ENCODE measurements around the gene UBQLN3. TPM values are rescaled to one million over a fixed set of nuclear protein-coding genes. Genes with fewer than 3 reads are reported as not detected.

UBQLN3 gene
- total RNA-seq, 5 donors from 2014 or later (not counting 1 experiment from before 2014, with no cell fraction given) = 0.16 to 0.37 (median 0.25) TPM; not detected in 2

- Mint-ChIP-seq H3K27me3 (peaks cover 7 to 9% of the 10 kb centered on the region in 2 donors), H3K4me3 (no peak overlapping the region), H3K36me3 (no peaks in the 10 kb centered on the region), H3K27ac (no peak overlapping the region), H3K4me1 (no peaks in the 10 kb centered on the region), H3K9me3 (no peaks in the 10 kb centered on the region)
- H3K4me3 ChIP-seq (ENCODE audit: control insufficient read depth in 1 of 2, extremely low read depth in 1 of 2, low read length in 1 of 2) = no peak overlapping the region
- WGBS (ENCODE audit: insufficient coverage) = over 99% methylated on average over 8 of the region's 8 CpGs
- H3K36me3 ChIP-seq (ENCODE audit: control insufficient read depth in 2 of 2, extremely low read depth in 1 of 2, insufficient read depth in 1 of 2, low read length in 1 of 2) = no peaks in the 10 kb centered on the region
- ATAC-seq (replicated peaks in 1 of 4) = no peak
- no peak overlapping the region for H3K27ac ChIP-seq (ENCODE audit: low read length)
- H3K9me3 ChIP-seq = no peaks in the 10 kb centered on the region
- ChIA-PET CTCF (no interaction called here), POLR2A (no interaction called here)
- no peak for DNase-seq
- peaks cover 0 to 12% of the 10 kb centered on the region in 2 experiments for H3K27me3 ChIP-seq (replicated peaks in 1 of 2; ENCODE audit: control insufficient read depth in 2 of 2, extremely low read depth in 1 of 2, insufficient read depth in 2 of 2, low read length in 1 of 2)
- H3K4me1 ChIP-seq (ENCODE audit: control insufficient read depth in 1 of 2, extremely low read depth in 1 of 2, insufficient read depth in 2 of 2, low read length in 2 of 2) = no peaks in the 10 kb centered on the region
Measured at GRCh38 chr11:5508605-5509004, 1.2 kb downstream of the UBQLN3 start.

DNA sequence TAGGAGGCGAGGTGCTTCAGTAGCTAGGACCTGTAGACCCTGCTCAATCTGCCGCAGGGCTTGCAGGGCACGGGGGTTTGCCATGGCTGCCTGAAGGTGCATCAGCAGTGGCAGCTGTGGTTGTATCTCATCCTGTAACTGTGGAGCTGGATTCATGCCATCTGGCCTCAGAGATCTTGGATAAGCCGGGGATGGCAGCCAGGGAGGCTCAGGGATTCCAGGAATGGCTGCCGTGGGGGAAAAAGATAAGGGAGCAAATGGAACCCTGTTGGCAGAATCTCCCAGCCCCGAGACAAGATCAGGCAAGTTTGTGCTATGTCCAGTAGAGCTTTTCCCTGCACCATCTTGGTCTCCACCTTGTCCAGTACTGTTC, 1.8 kb downstream of the UBQLN3 start:
- H3K27me3 ChIP-seq (replicated peaks in 1 of 2; ENCODE audit: control insufficient read depth in 2 of 2, extremely low read depth in 1 of 2, insufficient read depth in 2 of 2, low read length in 1 of 2) = peaks cover 0 to 12% of the 10 kb centered on the region in 2 experiments
- H3K4me3 Mint-ChIP-seq = no peak overlapping the region
- ATAC-seq (replicated peaks in 1 of 4) = no peak
- no peaks in the 10 kb centered on the region for H3K9me3 ChIP-seq
- no peaks in the 10 kb centered on the region for H3K36me3 Mint-ChIP-seq
- H3K27me3 Mint-ChIP-seq = peaks cover 7 to 9% of the 10 kb centered on the region in 2 donors
- DNase-seq = no peak
- no peaks in the 10 kb centered on the region for H3K36me3 ChIP-seq (ENCODE audit: control insufficient read depth in 2 of 2, extremely low read depth in 1 of 2, insufficient read depth in 1 of 2, low read length in 1 of 2)
- CTCF ChIA-PET = no interaction called here
- WGBS (ENCODE audit: insufficient coverage) = 94% methylated on average over 4 of the region's 6 CpGs
- no peak overlapping the region for H3K4me3 ChIP-seq (ENCODE audit: control insufficient read depth in 1 of 2, extremely low read depth in 1 of 2, low read length in 1 of 2)
- H3K4me1 Mint-ChIP-seq = no peaks in the 10 kb centered on the region
- no peak overlapping the region for H3K27ac ChIP-seq (ENCODE audit: low read length)
- H3K4me1 ChIP-seq (ENCODE audit: control insufficient read depth in 1 of 2, extremely low read depth in 1 of 2, insufficient read depth in 2 of 2, low read length in 2 of 2) = no peaks in the 10 kb centered on the region
- POLR2A ChIA-PET = no interaction called here
- H3K27ac Mint-ChIP-seq = no peak overlapping the region
- no peaks in the 10 kb centered on the region for H3K9me3 Mint-ChIP-seq

GRCh38 chr11:5507177-5507932, 2.4 kb downstream of the UBQLN3 start:
- ChIA-PET POLR2A (no interaction called here), CTCF (no interaction called here)
- Histone ChIP-seq H3K27me3 (replicated peaks in 1 of 2; ENCODE audit: control insufficient read depth in 2 of 2, extremely low read depth in 1 of 2, insufficient read depth in 2 of 2, low read length in 1 of 2) (peaks cover 0 to 12% of the 10 kb centered on the region in 2 experiments), H3K4me3 (ENCODE audit: control insufficient read depth in 1 of 2, extremely low read depth in 1 of 2, low read length in 1 of 2) (no peak overlapping the region), H3K9me3 (no peaks in the 10 kb centered on the region), H3K36me3 (ENCODE audit: control insufficient read depth in 2 of 2, extremely low read depth in 1 of 2, insufficient read depth in 1 of 2, low read length in 1 of 2) (no peaks in the 10 kb centered on the region), H3K4me1 (ENCODE audit: control insufficient read depth in 1 of 2, extremely low read depth in 1 of 2, insufficient read depth in 2 of 2, low read length in 2 of 2) (no peaks in the 10 kb centered on the region), H3K27ac (ENCODE audit: low read length) (no peak overlapping the region)
- ATAC-seq (replicated peaks in 1 of 4) (no peak), DNase-seq (no peak)
- no peaks in the 10 kb centered on the region for H3K4me1 Mint-ChIP-seq
- peaks cover 7 to 11% of the 10 kb centered on the region in 2 donors for H3K27me3 Mint-ChIP-seq
- no peaks in the 10 kb centered on the region for H3K36me3 Mint-ChIP-seq
- no peaks in the 10 kb centered on the region for H3K9me3 Mint-ChIP-seq
- no peak overlapping the region for H3K4me3 Mint-ChIP-seq
- WGBS (ENCODE audit: insufficient coverage) = 84% methylated on average over 7 of the region's 9 CpGs
- no peak overlapping the region for H3K27ac Mint-ChIP-seq

- Histone ChIP-seq H3K4me3 (ENCODE audit: control insufficient read depth in 1 of 2, extremely low read depth in 1 of 2, low read length in 1 of 2) (no peak overlapping the region), H3K27ac (ENCODE audit: low read length) (no peak overlapping the region), H3K4me1 (ENCODE audit: control insufficient read depth in 1 of 2, extremely low read depth in 1 of 2, insufficient read depth in 2 of 2, low read length in 2 of 2) (no peaks in the 10 kb centered on the region), H3K36me3 (ENCODE audit: control insufficient read depth in 2 of 2, extremely low read depth in 1 of 2, insufficient read depth in 1 of 2, low read length in 1 of 2) (no peaks in the 10 kb centered on the region), H3K27me3 (replicated peaks in 1 of 2; ENCODE audit: control insufficient read depth in 2 of 2, extremely low read depth in 1 of 2, insufficient read depth in 2 of 2, low read length in 1 of 2) (peaks cover 0 to 12% of the 10 kb centered on the region in 2 experiments), H3K9me3 (no peaks in the 10 kb centered on the region)
- ChIA-PET POLR2A (no interaction called here), CTCF (no interaction called here)
- H3K27me3 Mint-ChIP-seq = peaks cover 12 to 14% of the 10 kb centered on the region in 2 donors
- WGBS (ENCODE audit: insufficient coverage) = 97% methylated on average over 5 of the region's 9 CpGs
- no peak for ATAC-seq (replicated peaks in 1 of 4)
- no peaks in the 10 kb centered on the region for H3K4me1 Mint-ChIP-seq
- no peaks in the 10 kb centered on the region for H3K36me3 Mint-ChIP-seq
- no peak for DNase-seq
- H3K9me3 Mint-ChIP-seq = no peaks in the 10 kb centered on the region
- H3K27ac Mint-ChIP-seq = no peak overlapping the region
- H3K4me3 Mint-ChIP-seq = no peak overlapping the region
Measured at GRCh38 chr11:5505363-5506048, 4.3 kb downstream of the UBQLN3 start.

- no peaks in the 10 kb centered on the region for H3K9me3 ChIP-seq
- Mint-ChIP-seq H3K4me1 (no peaks in the 10 kb centered on the region), H3K4me3 (no peak overlapping the region), H3K27ac (no peak overlapping the region), H3K9me3 (no peaks in the 10 kb centered on the region), H3K27me3 (peaks cover 12% of the 10 kb centered on the region in 2 donors), H3K36me3 (no peaks in the 10 kb centered on the region)
- DNase-seq (no peak), ATAC-seq (replicated peaks in 1 of 4) (no peak)
- no CpG with 5 or more reads among the region's 2 CpGs for WGBS (ENCODE audit: insufficient coverage)
- peaks cover 0 to 12% of the 10 kb centered on the region in 2 experiments for H3K27me3 ChIP-seq (replicated peaks in 1 of 2; ENCODE audit: control insufficient read depth in 2 of 2, extremely low read depth in 1 of 2, insufficient read depth in 2 of 2, low read length in 1 of 2)
- H3K36me3 ChIP-seq (ENCODE audit: control insufficient read depth in 2 of 2, extremely low read depth in 1 of 2, insufficient read depth in 1 of 2, low read length in 1 of 2) = no peaks in the 10 kb centered on the region
- ChIA-PET POLR2A (interaction anchor here in 1 of 2 donors (0.6 kb wide), 1 partner anchor 712 kb away, joined by 3 read pairs; no protein-coding TSS in a partner anchor), CTCF (interaction anchor here in 1 of 2 donors (0.6 kb wide), 1 partner anchor 318 kb away, joined by 3 read pairs; no protein-coding TSS in a partner anchor)
- H3K27ac ChIP-seq (ENCODE audit: low read length) = no peak overlapping the region
- H3K4me3 ChIP-seq (ENCODE audit: control insufficient read depth in 1 of 2, extremely low read depth in 1 of 2, low read length in 1 of 2) = no peak overlapping the region
- H3K4me1 ChIP-seq (ENCODE audit: control insufficient read depth in 1 of 2, extremely low read depth in 1 of 2, insufficient read depth in 2 of 2, low read length in 2 of 2) = no peaks in the 10 kb centered on the region
Measured at GRCh38 chr11:5504403-5504921, 5.3 kb downstream of the UBQLN3 start.

- Mint-ChIP-seq H3K4me3 (no peak overlapping the region), H3K27me3 (peaks cover 7 to 8% of the 10 kb centered on the region in 2 donors), H3K27ac (no peak overlapping the region), H3K4me1 (no peaks in the 10 kb centered on the region), H3K9me3 (no peaks in the 10 kb centered on the region), H3K36me3 (no peaks in the 10 kb centered on the region)
- no peaks in the 10 kb centered on the region for H3K4me1 ChIP-seq (ENCODE audit: control insufficient read depth in 1 of 2, extremely low read depth in 1 of 2, insufficient read depth in 2 of 2, low read length in 2 of 2)
- CTCF ChIA-PET = no interaction called here
- H3K27me3 ChIP-seq (replicated peaks in 1 of 2; ENCODE audit: control insufficient read depth in 2 of 2, extremely low read depth in 1 of 2, insufficient read depth in 2 of 2, low read length in 1 of 2) = no peaks in the 10 kb centered on the region
- POLR2A ChIA-PET = no interaction called here
- H3K36me3 ChIP-seq (ENCODE audit: control insufficient read depth in 2 of 2, extremely low read depth in 1 of 2, insufficient read depth in 1 of 2, low read length in 1 of 2) = no peaks in the 10 kb centered on the region
- H3K9me3 ChIP-seq = no peaks in the 10 kb centered on the region
- 70% methylated on average over 2 of the region's 6 CpGs for WGBS (ENCODE audit: insufficient coverage)
- ATAC-seq (replicated peaks in 1 of 4) (no peak), DNase-seq (no peak)
- H3K27ac ChIP-seq (ENCODE audit: low read length) = no peak overlapping the region
- no peak overlapping the region for H3K4me3 ChIP-seq (ENCODE audit: control insufficient read depth in 1 of 2, extremely low read depth in 1 of 2, low read length in 1 of 2)
Measured at GRCh38 chr11:5500393-5500801, 9.4 kb downstream of the UBQLN3 start.

All from T-cell (primary cell).